ENCODE data around the gene MRPL55. TPM values are rescaled to one million over a fixed set of nuclear protein-coding genes. Genes with fewer than 3 reads are reported as not detected.

MRPL55 gene
- total and polyA plus RNA-seq, 2 experiments from 2014 or later, result 92.4 to 172 TPM

GRCh38 chr1:228110556-228110955 is 1.5 kb upstream of the MRPL55 start:
- no peak overlapping the region for H2AFZ ChIP-seq

More at GRCh38 chr1:228110556-228110955, 1.5 kb upstream of the MRPL55 start:
- DNase-seq (ENCODE audit: low spot score), result no peak
- no peak overlapping the region for H3K4me2 ChIP-seq
- no peak overlapping the region for H3K27ac ChIP-seq (ENCODE audit: low read depth)
- no peaks in the 10 kb centered on the region for H3K36me3 ChIP-seq (ENCODE audit: insufficient read depth)
- ATAC-seq, result no peak
- H3K4me3 Mint-ChIP-seq, result no peak overlapping the region; the same call in 2 of the 3 replicates
- peaks cover 10% of the 10 kb centered on the region; the same call in 1 of the 2 replicates for H3K27me3 ChIP-seq (ENCODE audit: insufficient read depth)
- H3K27me3 Mint-ChIP-seq (ENCODE audit: insufficient read depth, low read depth, poor library complexity), result peaks cover 17% of the 10 kb centered on the region
- peaks cover 7% of the 10 kb centered on the region for H3K9me3 Mint-ChIP-seq
- no peaks in the 10 kb centered on the region for H3F3A ChIP-seq (replicated peaks; ENCODE audit: low read depth)
- H3K4me3 ChIP-seq, result no peak overlapping the region
- peaks cover 8% of the 10 kb centered on the region for H3K79me2 ChIP-seq (replicated peaks; ENCODE audit: insufficient read depth)
- no peak overlapping the region for H3K27ac Mint-ChIP-seq
- H3K36me3 Mint-ChIP-seq (ENCODE audit: low read depth), result peaks cover 8% of the 10 kb centered on the region; the same call in 2 of the 3 replicates
- H4K20me1 ChIP-seq (replicated peaks; ENCODE audit: insufficient read depth), result no peaks in the 10 kb centered on the region; the same call in 1 of the 2 replicates
- peaks cover 4% of the 10 kb centered on the region; the same call in 1 of the 2 replicates for H3K4me1 ChIP-seq (ENCODE audit: insufficient read depth)
- H3K9me2 ChIP-seq (ENCODE audit: insufficient read depth), result 0 out of 2 replicates have a peak, but pooled peaks cover 4% of the 10 kb centered on the region
- TF ChIP-seq ZNF114 (CRISPR knock-in tag; IDR thresholded peaks at IDR 0.05) (no peak), EZH2phosphoT487 (IDR thresholded peaks at IDR 0.05; ENCODE audit: unreplicated experiment) (no peak), CREB1 (CRISPR knock-in tag; IDR thresholded peaks at IDR 0.05; ENCODE audit: low read depth) (no peak), JUNB (IDR thresholded peaks at IDR 0.05; ENCODE audit: unreplicated experiment) (no peak), ZNF331 (CRISPR knock-in tag; IDR thresholded peaks at IDR 0.05; ENCODE audit: low read depth) (no peak), REST (IDR thresholded peaks at IDR 0.05; ENCODE audit: unreplicated experiment) (no peak), POLR2AphosphoS5 (IDR thresholded peaks at IDR 0.05; ENCODE audit: low read depth) (no peak), CTCF (conservative IDR thresholded peaks at IDR 0.05; ENCODE audit: low read depth in 2 of 2) (no peak), ETS1 (IDR thresholded peaks at IDR 0.05) (no peak), STAT1 (IDR thresholded peaks at IDR 0.05; ENCODE audit: unreplicated experiment) (no peak), NANOG (IDR thresholded peaks at IDR 0.05; ENCODE audit: borderline replicate concordance) (no peak), ZNF462 (CRISPR knock-in tag; IDR thresholded peaks at IDR 0.05) (no peak), EZH2 (IDR thresholded peaks at IDR 0.05; ENCODE audit: low read depth, unreplicated experiment) (no peak)
- H3K4me1 Mint-ChIP-seq, result peaks cover 12% of the 10 kb centered on the region

All from GM23338 (cell line).